ENCODE data around the gene MIEF2.
A peak's percentile ranks its signal among the peaks of the same experiment; 100 is the strongest.
"Not testable (repeated sequence)": the region's sequence is repeated elsewhere in the genome, so short reads cannot be mapped to it uniquely, and the experiment has no call there.

The MIEF2 gene

GRCh38 chr17:18260332-18261145, at the start of gene MIEF2:
Gene MIEF2 (plus strand): TSS chr17:18260662. CDS start chr17:18262721, 2,059 bp downstream.
- peak; percentile 95 for DNase-seq

DNA sequence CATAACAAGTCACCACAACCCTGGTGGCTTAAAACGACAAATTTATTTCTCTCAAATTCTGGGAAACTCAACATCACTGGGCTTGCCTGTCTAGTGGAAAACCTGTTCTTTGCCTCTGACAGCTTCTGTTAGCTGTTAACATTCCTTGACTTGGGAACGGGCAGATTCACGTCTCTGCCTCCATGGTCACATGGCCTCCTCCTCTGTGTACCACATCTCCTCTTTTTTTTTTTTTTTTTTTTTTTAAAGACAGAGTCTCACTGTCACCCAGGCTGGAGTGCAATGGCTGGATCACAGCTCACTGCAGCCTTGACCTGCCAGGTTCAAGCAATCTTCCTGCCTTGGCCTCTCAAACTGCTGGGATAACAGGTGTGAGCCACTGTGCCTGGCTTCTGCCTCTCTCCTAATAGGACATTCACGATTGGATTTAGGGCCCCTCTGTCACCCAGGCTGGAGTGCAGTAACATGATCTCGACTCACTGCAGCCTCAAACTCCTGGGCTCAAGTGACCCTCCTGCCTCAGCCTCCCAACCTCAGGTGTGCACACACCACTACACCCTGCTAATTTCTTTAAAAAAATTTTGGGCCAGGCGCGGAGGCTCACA, 46.7 kb upstream of the MIEF2 start:
- DNase-seq: no peak

DNA sequence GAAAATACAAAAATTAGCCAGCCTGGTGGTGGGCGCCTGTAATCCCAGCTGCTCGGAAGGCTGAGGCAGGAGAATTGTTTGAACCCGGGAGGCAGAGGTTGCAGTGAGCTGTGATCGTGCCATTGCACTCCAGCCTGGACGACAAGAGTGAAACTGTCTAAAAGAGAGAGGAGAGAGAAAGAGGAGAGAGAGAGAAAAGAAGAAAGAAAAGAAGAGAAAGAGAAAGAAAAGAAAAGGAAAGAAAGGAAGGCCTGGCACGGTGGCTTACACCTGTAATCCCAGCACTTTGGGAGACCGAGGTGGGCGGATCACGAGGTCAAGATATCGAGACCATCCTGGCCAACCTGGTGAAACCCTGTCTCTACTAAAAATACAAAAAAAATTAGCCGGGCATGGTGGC, 43.6 kb upstream of the MIEF2 start:
- not testable (repeated sequence) for DNase-seq

GRCh38 chr17:18217412-18218015, 42.9 kb upstream of the MIEF2 start:
- DNase-seq: peak; percentile 90

DNA sequence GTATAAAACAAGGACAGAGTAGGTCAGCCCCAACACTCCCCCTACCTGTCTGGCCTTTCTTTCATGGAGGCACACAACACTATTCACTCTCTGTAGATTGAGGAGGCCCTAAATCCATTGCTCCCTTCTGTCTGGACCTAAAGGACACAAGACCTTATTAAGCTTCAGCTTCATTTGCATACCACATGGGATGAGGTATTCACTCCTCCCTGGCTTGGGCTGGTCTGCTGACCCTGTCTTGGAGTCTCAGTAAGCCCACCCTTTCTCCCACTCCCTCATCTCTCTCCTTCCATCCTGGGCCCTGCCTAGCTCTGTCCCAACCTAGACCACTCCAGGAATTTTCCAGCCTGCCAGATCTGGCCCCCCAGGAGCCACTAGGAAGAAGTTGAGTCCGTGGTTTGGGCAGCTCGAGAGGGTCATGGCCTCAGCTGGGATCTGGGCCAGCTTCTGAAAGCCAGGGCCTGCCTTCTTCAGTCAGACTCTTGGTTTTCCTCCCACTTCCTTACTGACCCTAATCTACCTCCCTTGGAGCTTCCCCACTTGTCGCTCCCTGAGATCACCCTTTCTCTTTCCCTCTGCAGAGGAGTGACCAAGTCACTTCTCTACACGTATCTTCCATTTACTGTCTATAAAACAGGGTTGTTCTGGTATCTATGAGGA, 41.6 kb upstream of the MIEF2 start:
- no peak for DNase-seq

GRCh38 chr17:18224053-18224386, 36.4 kb upstream of the MIEF2 start:
- no peak for DNase-seq

DNA sequence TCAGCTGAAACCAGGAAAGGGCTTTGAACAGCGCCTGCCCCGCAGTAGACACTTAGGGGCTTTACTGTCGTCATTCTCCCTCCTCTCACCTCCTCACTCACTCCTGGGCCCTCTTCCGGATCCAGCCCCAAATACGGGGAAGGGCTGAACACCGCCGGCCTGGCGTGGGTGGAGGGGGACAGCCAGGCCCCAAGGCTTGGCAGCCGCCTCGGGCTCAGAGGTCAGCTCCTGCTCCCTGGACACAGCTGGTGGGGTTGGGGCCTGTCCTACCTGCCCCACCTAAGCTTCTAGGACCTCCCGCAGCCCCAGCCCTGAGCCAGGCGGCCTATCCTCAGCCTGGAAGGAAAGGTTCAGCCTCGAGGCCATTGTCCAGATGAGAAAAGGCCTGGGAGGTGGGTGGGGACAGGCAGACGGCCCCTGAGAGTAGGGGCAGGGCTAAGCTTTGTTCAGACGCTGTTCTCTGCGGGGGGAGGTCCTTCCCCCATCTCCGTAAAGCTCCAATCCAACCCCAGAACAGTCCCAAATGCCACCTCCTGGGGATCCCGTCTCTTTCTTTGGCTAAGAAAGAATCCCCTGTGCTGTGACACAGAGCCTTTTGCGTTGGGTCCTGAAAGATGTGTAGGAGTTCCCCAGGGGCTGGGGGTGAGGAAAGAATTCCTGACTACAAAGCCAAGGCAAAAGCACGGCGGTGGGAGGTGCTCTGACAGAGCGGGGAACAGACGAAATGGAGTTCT, 35.9 kb upstream of the MIEF2 start:
- DNase-seq: no peak

- DNase-seq: peak; percentile 98
Observed at GRCh38 chr17:18225121-18225641, 35.3 kb upstream of the MIEF2 start, which contains the start of gene LLGL1. Gene LLGL1 (plus strand): TSS chr17:18225635. CDS start chr17:18225683, 48 bp downstream.

GRCh38 chr17:18225642-18226283, 34.7 kb upstream of the MIEF2 start:
- peak; percentile 73 for DNase-seq

DNA sequence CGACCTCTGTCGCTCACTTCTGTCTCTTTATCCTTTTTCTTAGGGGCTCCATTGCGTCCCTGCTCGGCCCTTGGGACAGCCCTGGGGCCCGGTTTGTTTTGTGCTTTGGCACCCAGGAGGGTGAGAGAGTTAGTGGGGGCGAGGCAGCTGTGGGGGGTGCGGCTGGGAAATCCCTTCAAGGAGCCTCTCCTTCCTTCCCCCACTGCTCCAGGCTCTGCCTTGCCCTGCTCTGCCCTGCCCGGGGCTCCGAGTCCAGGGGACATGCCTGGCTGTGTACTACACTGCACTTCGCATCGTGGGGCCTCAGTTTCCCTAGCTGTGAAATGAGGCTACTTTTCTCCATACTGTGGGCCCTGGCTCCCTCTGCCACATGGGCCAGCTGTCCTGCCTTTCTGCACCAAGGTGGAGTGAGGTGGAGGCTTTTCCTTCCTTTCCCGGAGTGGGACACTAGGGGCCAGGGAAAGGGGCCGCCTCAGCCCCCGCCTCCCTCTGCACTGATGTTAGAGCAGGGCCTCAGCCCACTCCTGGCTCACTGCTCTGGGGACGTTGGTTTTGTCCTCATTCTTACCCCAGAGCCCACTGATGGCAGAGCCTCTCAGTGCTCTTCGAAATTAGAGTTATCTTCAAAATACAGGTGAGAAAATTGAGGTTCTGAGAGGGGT, 34.0 kb upstream of the MIEF2 start:
- DNase-seq: no peak

DNA sequence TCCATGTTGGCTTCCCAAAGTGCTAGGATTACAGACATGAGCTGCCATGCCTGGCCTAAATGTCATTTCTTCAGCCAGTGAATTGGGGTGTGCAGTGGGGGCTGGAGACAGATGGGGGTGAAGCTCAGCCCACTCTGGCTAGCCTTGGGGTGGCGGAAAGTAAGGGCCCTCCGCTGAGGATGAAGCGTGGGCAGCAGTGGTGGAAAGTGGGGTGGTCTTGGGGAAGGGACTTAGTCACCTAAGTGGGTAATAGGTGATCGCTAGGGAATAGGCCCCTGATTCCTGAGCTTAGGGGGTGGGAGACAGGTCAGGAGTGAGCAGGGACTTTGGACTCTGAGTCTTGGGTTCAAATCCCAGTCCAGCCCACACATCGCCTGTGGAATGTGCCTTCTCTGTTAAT, 32.8 kb upstream of the MIEF2 start:
- DNase-seq: no peak

DNA sequence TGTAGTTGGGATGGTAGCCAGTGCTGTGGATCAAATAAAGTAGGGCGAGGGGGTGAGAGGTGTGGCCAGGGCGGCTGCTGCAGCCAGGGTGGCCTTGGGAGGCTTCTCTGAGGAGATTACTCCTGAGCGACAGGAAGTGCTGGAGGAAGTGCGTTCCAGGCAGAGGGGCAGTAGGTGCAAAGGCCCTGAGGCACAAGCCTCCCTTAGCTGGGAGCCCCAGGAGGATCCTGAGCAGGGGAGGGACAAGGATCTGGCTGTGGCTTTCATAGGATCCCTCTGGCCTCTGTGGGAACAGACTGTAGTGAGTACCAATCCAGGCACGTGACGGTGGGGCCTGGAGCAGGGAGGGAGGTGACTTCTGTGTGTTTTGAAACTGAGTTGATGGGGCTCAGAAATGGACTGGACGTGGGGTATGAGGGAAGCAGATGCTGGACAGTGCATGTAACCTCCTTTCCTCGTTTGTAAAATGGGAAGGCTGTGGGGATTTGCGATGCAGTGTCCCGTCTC, 32.2 kb upstream of the MIEF2 start:
- no peak for DNase-seq

GRCh38 chr17:18229254-18229653, 31.2 kb upstream of the MIEF2 start:
- no peak for DNase-seq

DNA sequence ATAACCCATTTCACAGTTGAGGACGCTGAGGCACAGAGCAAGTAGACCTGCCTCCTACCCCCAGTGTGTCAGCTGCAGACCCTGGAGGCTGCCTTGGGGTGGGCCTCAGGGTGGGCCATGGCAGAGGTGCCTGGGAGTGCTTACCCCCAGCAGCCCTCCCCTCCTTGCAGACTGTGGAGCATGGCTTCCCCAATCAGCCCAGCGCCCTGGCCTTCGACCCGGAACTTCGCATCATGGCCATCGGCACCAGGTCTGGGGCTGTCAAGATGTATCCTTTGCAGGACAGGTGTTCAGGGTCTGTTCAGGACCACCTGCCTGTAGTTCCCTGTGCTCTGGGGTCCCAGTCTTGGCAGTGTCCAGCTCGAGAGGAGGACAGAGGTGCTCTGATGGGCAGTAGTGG, 30.7 kb upstream of the MIEF2 start:
- DNase-seq: no peak

GRCh38 chr17:18230288-18231141, 29.9 kb upstream of the MIEF2 start:
- DNase-seq: no peak

DNA sequence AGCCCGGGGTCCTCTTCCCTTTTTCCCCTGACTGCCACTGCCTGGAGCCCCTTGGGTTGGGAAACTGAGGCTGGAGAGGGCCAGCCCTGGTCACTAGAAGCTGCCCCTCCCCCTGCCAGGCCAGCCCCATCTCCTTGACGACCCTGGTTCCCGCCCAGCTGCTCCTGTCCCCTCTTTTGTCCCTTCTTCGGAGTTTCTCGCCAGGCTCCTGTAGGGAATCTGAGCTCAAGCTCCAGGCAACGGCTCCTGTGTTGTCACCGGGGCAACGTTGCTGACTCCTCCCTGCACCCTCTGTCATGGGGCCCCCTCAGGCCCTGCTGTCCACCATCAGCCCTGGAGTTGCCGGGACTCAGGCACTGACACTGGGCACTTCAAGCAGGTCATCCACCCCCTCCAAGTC, 29.3 kb upstream of the MIEF2 start:
- DNase-seq: no peak

DNA sequence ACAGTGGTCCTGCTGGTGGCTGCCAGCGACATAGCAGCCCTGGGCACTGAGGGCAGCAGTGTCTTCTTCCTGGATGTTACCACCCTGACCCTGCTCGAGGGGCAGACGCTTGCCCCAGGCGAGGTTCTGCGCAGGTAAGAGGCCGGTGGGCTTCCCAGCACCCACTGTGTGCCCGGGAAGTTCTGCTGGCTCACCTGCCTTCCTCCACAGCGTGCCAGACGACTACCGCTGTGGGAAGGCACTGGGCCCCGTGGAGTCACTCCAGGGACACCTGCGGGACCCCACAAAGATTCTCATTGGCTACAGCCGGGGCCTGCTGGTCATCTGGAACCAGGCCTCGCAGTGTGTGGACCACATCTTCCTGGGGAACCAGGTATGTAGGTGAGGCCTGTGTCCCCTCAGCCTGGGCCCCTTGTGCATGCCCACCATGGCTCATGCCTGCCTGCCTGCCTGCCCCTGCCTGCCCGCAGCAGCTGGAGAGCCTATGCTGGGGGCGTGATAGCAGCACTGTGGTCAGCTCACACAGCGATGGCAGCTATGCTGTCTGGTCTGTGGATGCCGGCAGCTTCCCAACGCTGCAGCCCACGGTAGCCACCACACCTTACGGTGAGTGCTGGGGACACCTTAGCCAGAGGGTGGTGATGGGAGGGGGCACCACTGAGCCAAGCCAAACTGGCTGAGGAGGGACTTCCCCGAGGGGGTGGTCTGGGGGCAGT, 26.5 kb upstream of the MIEF2 start:
- DNase-seq: no peak

GRCh38 chr17:18234853-18235380, 25.5 kb upstream of the MIEF2 start:
- DNase-seq: no peak

DNA sequence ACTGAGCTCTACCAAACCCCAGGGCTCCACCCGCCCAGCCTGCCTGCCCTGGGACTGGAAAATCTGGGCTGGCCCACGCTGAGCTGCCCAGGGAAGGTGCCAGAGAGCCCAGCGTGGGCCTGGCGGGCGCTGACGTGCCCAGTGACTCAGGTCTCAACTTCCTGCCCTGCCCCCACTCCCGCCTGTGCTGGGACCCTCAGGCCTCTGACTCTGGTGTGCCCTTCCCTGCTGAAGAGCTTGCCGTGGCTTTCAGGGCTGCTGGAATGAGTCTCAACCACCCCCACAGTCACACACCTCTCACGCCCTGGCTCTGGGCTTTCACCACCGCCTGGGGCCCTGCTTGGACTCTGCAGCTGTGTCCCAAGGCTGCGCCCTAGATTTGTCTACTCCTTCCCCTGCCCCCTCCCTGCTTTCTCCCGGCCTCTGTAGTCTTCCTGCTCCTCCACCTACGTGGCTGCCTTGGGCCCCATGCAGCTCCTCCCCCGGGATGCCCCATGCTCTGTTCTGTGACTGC, 24.7 kb upstream of the MIEF2 start:
- DNase-seq: peak; percentile 66
